HepG2 (cell line): Measurements from ENCODE around the gene PCDHGA1. TPM values are rescaled to one million over a fixed set of nuclear protein-coding genes. Genes with fewer than 3 reads are reported as not detected.
A peak's percentile ranks its signal among the peaks of the same experiment; 100 is the strongest.

Source experiments
- ATAC-seq: fragments of 200-7000 bp; cut with Tn5 transposase; 3 replicates; pipeline ENCODE4 v1.9.1; 2020; ENCODE audit warnings: mild to moderate bottlenecking, moderate library complexity
- BruUV-seq: library from RNA; stranded (reverse); fragments of 400-500 nt; replicated peaks from 2 replicates; lab custom pipeline; 2021; lab: Mats Ljungman, UMichigan
- CTCF ChIA-PET: fragments of 300-600 bp; formaldehyde crosslinking; extraction: SDS; loops from one replicate; lab custom pipeline; 2021; ENCODE audit warnings: low total read pairs, inconsistent platforms, low intra/inter-chr PET ratio; lab: Yijun Ruan, JAX
- POLR2A ChIA-PET: fragments of 350-600 bp; sonication (Branson Sonifier 250); formaldehyde crosslinking; loops from one replicate; lab custom pipeline; 2020; ENCODE audit warnings: antibody characterized with exemption, inconsistent platforms; lab: Yijun Ruan, JAX
- DNase-seq: peaks from one replicate; pipeline ENCODE4 v3.0.0-alpha.2; 2015; ENCODE audit warnings: low spot score
- FAIRE-seq: peaks from 3 replicates; lab custom pipeline; 2011; peaks lifted over from hg19 to GRCh38; lab: Jason Lieb, UNC
- H2AFZ ChIP-seq: one replicate; pipeline ENCODE4 v1.6.1; 2011; ENCODE audit warnings: low read length, inconsistent platforms
- H3K27ac ChIP-seq: fragments of 300-600 bp; 3 replicates; pipeline ENCODE4 v1.8.0; 2011; ENCODE audit warnings: mixed run types, mild to moderate bottlenecking, mixed read lengths, low read length, inconsistent platforms; ENCODE audit not compliant: insufficient read depth; ENCODE audit errors: extremely low read length
- H3K27me3 ChIP-seq, 2 experiments: fragments of 200-600 bp in 1 of 2; 2 replicates in 1 of 2; 3 replicates in 1 of 2; pipeline versions ENCODE4 v1.6.0 to v1.8.0; 2011; ENCODE audit warnings: low read length in 2 of 2, mild to moderate bottlenecking in 2 of 2, moderate library complexity in 2 of 2, inconsistent platforms in 1 of 2; ENCODE audit not compliant: insufficient read depth in 2 of 2, control insufficient read depth in 1 of 2
- H3K36me3 ChIP-seq, 2 experiments: fragments of 200-600 bp in 1 of 2; replicated peaks in 1 of 2; 2 replicates in 1 of 2; 3 replicates in 1 of 2; pipeline versions ENCODE4 v1.5.1 to v1.8.0; 2011; ENCODE audit warnings: low read length in 2 of 2, inconsistent platforms in 1 of 2; ENCODE audit not compliant: insufficient read depth in 2 of 2, control insufficient read depth in 1 of 2
- H3K4me1 ChIP-seq: 2 replicates; pipeline ENCODE4 v1.5.1; 2012; ENCODE audit warnings: low read length, inconsistent platforms; ENCODE audit not compliant: insufficient read depth
- H3K4me2 ChIP-seq: 2 replicates; pipeline ENCODE4 v1.6.0; 2011; ENCODE audit warnings: low read depth, low read length, inconsistent platforms
- H3K4me3 ChIP-seq, 3 experiments: fragments of 200-600 bp in 1 of 3; sonication (generic), shearing (Covaris generic) in 1 of 3; replicated peaks in 1 of 3; 2 replicates each; pipeline ENCODE4 v1.5.1; 2011 to 2016; ENCODE audit warnings: low read length in 3 of 3, inconsistent platforms in 2 of 3, low read depth in 2 of 3, mild to moderate bottlenecking in 2 of 3, control low read depth in 1 of 3, mixed read lengths in 1 of 3; ENCODE audit not compliant: insufficient read depth in 1 of 3
- H3K79me2 ChIP-seq: one replicate; pipeline ENCODE4 v1.6.1; 2011; ENCODE audit warnings: low read length, inconsistent platforms; ENCODE audit not compliant: insufficient read depth
- H3K9ac ChIP-seq: 2 replicates; pipeline ENCODE4 v1.6.0; 2011; ENCODE audit warnings: mild to moderate bottlenecking, low read depth, low read length, inconsistent platforms; ENCODE audit not compliant: insufficient read depth
- H3K9me3 ChIP-seq: 2 replicates; pipeline ENCODE4 v1.5.1; 2012; ENCODE audit warnings: mild to moderate bottlenecking, low read length
- H4K20me1 ChIP-seq: 2 replicates; pipeline ENCODE4 v1.6.0; 2011; ENCODE audit warnings: inconsistent platforms, mild to moderate bottlenecking, low read length, moderate library complexity; ENCODE audit not compliant: insufficient read depth
- ZNF292 ChIP-seq: sonication (generic); formaldehyde crosslinking; IDR thresholded peaks from 2 replicates; pipeline ENCODE4 v1.8.1; 2022; ENCODE audit warnings: mild to moderate bottlenecking, low read depth, missing genetic modification reagents, borderline replicate concordance
- ZNF572 ChIP-seq: sonication (generic); formaldehyde crosslinking; IDR thresholded peaks from 2 replicates; pipeline ENCODE4 v1.5.1; 2020; ENCODE audit warnings: mild to moderate bottlenecking, missing genetic modification reagents
- WGBS: methylation state at CpG from one replicate; pipeline ENCODE4 v1.1.6; 2017; ENCODE audit warnings: low lambda C conversion rate; 5-methylcytosine and 5-hydroxymethylcytosine counted together
- in situ Hi-C: cut with HindIII; loops from 2 replicates; pipeline ENCODE4 v1.10.0; 2017; ENCODE audit warnings: low pct_unique_long_range_greater_than_20kb; ENCODE audit not compliant: extremely low pct_ligation_motif_present
- intact Hi-C: fragments of 100-400 bp; cut with micrococcal nuclease; formaldehyde crosslinking; loops from one replicate; pipeline ENCODE4 v1.10.0; 2022; ENCODE audit not compliant: unreplicated experiment
- polyA plus RNA-seq, 8 experiments: library from polyadenylated mRNA; depleted of rRNA in 3 of 8; stranded (reverse) in 7 of 8; unstranded in 1 of 8; fragments of >200 nt; fragmentation: Illumina TruSeq in 4 of 8; extraction: Trizol in 4 of 8; gene quantifications; 2 replicates each; pipeline versions ENCODE4 v1.2.1 to v1.2.3, GENCODE V29; 2011 to 2016; ENCODE audit warnings: low read depth in 4 of 8, missing spikeins in 1 of 8, mixed read lengths in 1 of 8; ENCODE audit not compliant: insufficient read depth in 1 of 8
- total RNA-seq, 5 experiments: library from RNA; depleted of rRNA; stranded (reverse); fragments of >200 nt; fragmentation: Illumina TruSeq; extraction: Trizol; gene quantifications; 2 replicates each; pipeline ENCODE4 v1.2.3, GENCODE V29; 2016; ENCODE audit warnings: low read depth in 1 of 5
- TF ChIP-seq, protein P1 (sequence below), 2 experiments: IDR thresholded peaks; 2 replicates each; pipeline ENCODE4 v1.6.1; 2011 to 2012; ENCODE audit warnings: low read length in 2 of 2, borderline replicate concordance in 1 of 2, low read depth in 1 of 2, mild to moderate bottlenecking in 1 of 2, moderate library complexity in 1 of 2

The PCDHGA1 gene
- total and polyA plus RNA-seq, 2 of the 13 experiments (the other 11 are each of a cell fraction or from before 2014, with no cell fraction given): 0.31 to 0.40 TPM

DNA sequence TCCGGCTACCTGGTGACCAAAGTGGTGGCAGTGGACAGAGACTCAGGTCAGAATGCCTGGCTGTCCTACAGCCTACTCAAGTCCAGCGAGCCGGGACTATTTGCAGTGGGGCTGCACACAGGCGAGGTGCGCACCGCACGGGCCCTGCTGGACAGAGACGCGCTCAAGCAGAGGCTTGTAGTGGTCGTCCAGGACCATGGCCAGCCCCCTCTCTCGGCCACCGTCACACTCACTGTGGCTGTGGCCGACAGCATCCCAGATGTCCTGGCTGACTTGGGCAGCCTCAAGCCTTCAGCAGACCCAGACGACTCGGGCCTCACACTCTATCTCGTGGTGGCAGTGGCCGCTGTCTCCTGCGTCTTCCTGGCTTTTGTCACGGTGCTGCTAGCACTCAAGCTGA is 26.6 kb downstream of the PCDHGA1 start:
- H3K79me2 ChIP-seq: no peaks in the 10 kb centered on the region
- H3K4me3 ChIP-seq: no peak overlapping the region
- H3K27ac ChIP-seq: no peak overlapping the region
- intact Hi-C loops (loop anchor here (10.0 kb wide), 1 partner anchor 168 kb away; no protein-coding TSS in a partner anchor), in situ Hi-C loops (loop anchor here (10.0 kb wide), 1 partner anchor 168 kb away; no protein-coding TSS in a partner anchor)
- ATAC-seq (no peak), FAIRE-seq (no peak), DNase-seq (no peak)
- H3K4me2 ChIP-seq: no peak overlapping the region
- H3K4me1 ChIP-seq: no peaks in the 10 kb centered on the region
- peaks cover 25% of the 10 kb centered on the region for H3K9me3 ChIP-seq
- POLR2A ChIA-PET: no interaction called here
- 50% methylated on average over 15 of the region's 19 CpGs for WGBS
- no TSS peak for BruUV-seq
- H3K36me3 ChIP-seq: no peaks in the 10 kb centered on the region
- TF ChIP-seq, protein P1, sequence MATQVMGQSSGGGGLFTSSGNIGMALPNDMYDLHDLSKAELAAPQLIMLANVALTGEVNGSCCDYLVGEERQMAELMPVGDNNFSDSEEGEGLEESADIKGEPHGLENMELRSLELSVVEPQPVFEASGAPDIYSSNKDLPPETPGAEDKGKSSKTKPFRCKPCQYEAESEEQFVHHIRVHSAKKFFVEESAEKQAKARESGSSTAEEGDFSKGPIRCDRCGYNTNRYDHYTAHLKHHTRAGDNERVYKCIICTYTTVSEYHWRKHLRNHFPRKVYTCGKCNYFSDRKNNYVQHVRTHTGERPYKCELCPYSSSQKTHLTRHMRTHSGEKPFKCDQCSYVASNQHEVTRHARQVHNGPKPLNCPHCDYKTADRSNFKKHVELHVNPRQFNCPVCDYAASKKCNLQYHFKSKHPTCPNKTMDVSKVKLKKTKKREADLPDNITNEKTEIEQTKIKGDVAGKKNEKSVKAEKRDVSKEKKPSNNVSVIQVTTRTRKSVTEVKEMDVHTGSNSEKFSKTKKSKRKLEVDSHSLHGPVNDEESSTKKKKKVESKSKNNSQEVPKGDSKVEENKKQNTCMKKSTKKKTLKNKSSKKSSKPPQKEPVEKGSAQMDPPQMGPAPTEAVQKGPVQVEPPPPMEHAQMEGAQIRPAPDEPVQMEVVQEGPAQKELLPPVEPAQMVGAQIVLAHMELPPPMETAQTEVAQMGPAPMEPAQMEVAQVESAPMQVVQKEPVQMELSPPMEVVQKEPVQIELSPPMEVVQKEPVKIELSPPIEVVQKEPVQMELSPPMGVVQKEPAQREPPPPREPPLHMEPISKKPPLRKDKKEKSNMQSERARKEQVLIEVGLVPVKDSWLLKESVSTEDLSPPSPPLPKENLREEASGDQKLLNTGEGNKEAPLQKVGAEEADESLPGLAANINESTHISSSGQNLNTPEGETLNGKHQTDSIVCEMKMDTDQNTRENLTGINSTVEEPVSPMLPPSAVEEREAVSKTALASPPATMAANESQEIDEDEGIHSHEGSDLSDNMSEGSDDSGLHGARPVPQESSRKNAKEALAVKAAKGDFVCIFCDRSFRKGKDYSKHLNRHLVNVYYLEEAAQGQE (IDR thresholded peaks at IDR 0.05; ENCODE audit: borderline replicate concordance in 1 of 2, low read depth in 1 of 2, low read length in 2 of 2): peak; percentile 26 to 71
- TF ChIP-seq ZNF292 (CRISPR knock-in tag) (no peak), ZNF572 (CRISPR knock-in tag) (no peak)
- H4K20me1 ChIP-seq: no peaks in the 10 kb centered on the region
- no peaks in the 10 kb centered on the region for H3K27me3 ChIP-seq
- CTCF ChIA-PET: no interaction called here
- no peak overlapping the region for H2AFZ ChIP-seq
- no peak overlapping the region for H3K9ac ChIP-seq
